ENCODE data around the gene MTERF4. TPM values are rescaled to one million over a fixed set of nuclear protein-coding genes. Genes with fewer than 3 reads are reported as not detected.

MTERF4 gene
- polyA plus RNA-seq, 2 of the 4 experiments (the other 2 are of a cell fraction): 44.9 to 47.1 TPM

GRCh38 chr2:241092677-241093076 lies 9.4 kb downstream of the MTERF4 start:
- WGBS (ENCODE audit: missing lambda C conversion rate): 73% methylated on average over 8 of the region's 8 CpGs
- H3K9me3 ChIP-seq: no peaks in the 10 kb centered on the region
- TF ChIP-seq MAZ (IDR thresholded peaks at IDR 0.05; ENCODE audit: borderline replicate concordance, low read depth, low read length) (no peak), FOSB (CRISPR knock-in tag; IDR thresholded peaks at IDR 0.05) (no peak), RAD21 (conservative IDR thresholded peaks at IDR 0.05 in 1 of 2, IDR thresholded peaks at IDR 0.05 in 1 of 2) (no peak), GATA3 (IDR thresholded peaks at IDR 0.05; ENCODE audit: borderline replicate concordance) (no peak), HOXB5 (CRISPR knock-in tag; IDR thresholded peaks at IDR 0.05) (no peak), MAFK (IDR thresholded peaks at IDR 0.05; ENCODE audit: partially characterized antibody) (no peak), ZNF302 (CRISPR knock-in tag; IDR thresholded peaks at IDR 0.05) (no peak), HMGXB4 (CRISPR knock-in tag; IDR thresholded peaks at IDR 0.05; ENCODE audit: borderline replicate concordance) (no peak), KDM5A (IDR thresholded peaks at IDR 0.05) (no peak), TFCP2L1 (CRISPR knock-in tag; IDR thresholded peaks at IDR 0.05) (no peak), NPAS2 (CRISPR knock-in tag; IDR thresholded peaks at IDR 0.05; ENCODE audit: borderline replicate concordance) (no peak), USF2 (IDR thresholded peaks at IDR 0.05) (no peak), HOXA7 (CRISPR knock-in tag; IDR thresholded peaks at IDR 0.05) (no peak), FOSL2 (IDR thresholded peaks at IDR 0.05) (no peak), FOSL2 (CRISPR knock-in tag; IDR thresholded peaks at IDR 0.05) (no peak), CEBPB (IDR thresholded peaks at IDR 0.05) (no peak)
- DNase-seq (ENCODE audit: low read depth in 1 of 2, low spot score in 1 of 2) (peak in 1 of 2 experiments; percentile 24), FAIRE-seq (no peak), ATAC-seq (peak in 1 of 2 experiments; percentile 36; a peak in 3 of 6 replicates)
- H3K4me1 ChIP-seq: peaks cover 36% of the 10 kb centered on the region
- ChIA-PET POLR2A (interaction anchor here (1.4 to 1.8 kb wide), 2 partner anchors 10 to 14 kb away, joined by 3 to 7 read pairs; partner anchors contain the start of gene MTERF4), CTCF (no interaction called here)
- H3K4me2 ChIP-seq: peak overlapping the region; percentile 73
- no peak overlapping the region for H3K4me3 ChIP-seq
- H3K27ac ChIP-seq: peak overlapping the region; percentile 60 to 72; a peak in 5 of 6 replicates

- POLR2A ChIA-PET: interaction anchor here (1.4 kb wide), 1 partner anchor 13 kb away, joined by 3 read pairs; no protein-coding TSS in a partner anchor
- CTCF ChIA-PET: interaction anchor here (0.7 kb wide), 1 partner anchor 10 kb away, joined by 3 read pairs; the partner anchor contains the start of gene MTERF4
- peak overlapping the region in 1 of 2 experiments; percentile 72; a peak in 3 of 6 replicates for H3K27ac ChIP-seq
- no peaks in the 10 kb centered on the region for H3K9me3 ChIP-seq
- H3K4me2 ChIP-seq: peak overlapping the region; percentile 73; the same call in 2 of the 3 replicates
- no peak for DNase-seq (ENCODE audit: low read depth in 1 of 2, low spot score in 1 of 2)
- peaks cover 36% of the 10 kb centered on the region for H3K4me1 ChIP-seq
- 94% methylated on average over 16 of the region's 22 CpGs for WGBS (ENCODE audit: missing lambda C conversion rate)
- TF ChIP-seq FOXS1 (CRISPR knock-in tag; IDR thresholded peaks at IDR 0.05): no peak
- TF ChIP-seq NFE2L2 (conservative IDR thresholded peaks at IDR 0.05; ENCODE audit: low read length): no peak
- TF ChIP-seq HDAC2 (IDR thresholded peaks at IDR 0.05): no peak
- no peak for TF ChIP-seq KDM5A (IDR thresholded peaks at IDR 0.05)
- no peak for TF ChIP-seq KDM1A (IDR thresholded peaks at IDR 0.05; ENCODE audit: low read depth)
- no peak for TF ChIP-seq FOSL2 (IDR thresholded peaks at IDR 0.05)
- TF ChIP-seq FOSL2 (CRISPR knock-in tag; IDR thresholded peaks at IDR 0.05): no peak
- no peak for TF ChIP-seq HOXA7 (CRISPR knock-in tag; IDR thresholded peaks at IDR 0.05)
- TF ChIP-seq ATOH8 (CRISPR knock-in tag; IDR thresholded peaks at IDR 0.05; ENCODE audit: low read depth): no peak
- TF ChIP-seq CEBPB (IDR thresholded peaks at IDR 0.05): no peak
- TF ChIP-seq BCL3 (IDR thresholded peaks at IDR 0.05): no peak
- no peak for TF ChIP-seq SREBF2 (IDR thresholded peaks at IDR 0.05)
- no peak for TF ChIP-seq RNF2 (IDR thresholded peaks at IDR 0.05; ENCODE audit: borderline replicate concordance, low read depth)
- TF ChIP-seq NPAS2 (CRISPR knock-in tag; IDR thresholded peaks at IDR 0.05; ENCODE audit: borderline replicate concordance): no peak
- no peak for TF ChIP-seq MYC (IDR thresholded peaks at IDR 0.05; ENCODE audit: borderline replicate concordance, low read length)
- no peak overlapping the region for H3K4me3 ChIP-seq
- no peak for FAIRE-seq
- no peak for ATAC-seq
Measured at GRCh38 chr2:241091734-241092445, 10.2 kb downstream of the MTERF4 start.
